Cardiac muscle cell (in vitro differentiated cells and primary cell): ENCODE measurements around the gene KHDC1L. TPM values are rescaled to one million over a fixed set of nuclear protein-coding genes. Genes with fewer than 3 reads are reported as not detected.

ENCODE experiments used
- DNase-seq, 2 donors: peaks; one replicate each; pipeline versions ENCODE4 v3.0.0 to v3.0.0-alpha.2; 2010 to 2017; ENCODE audit warnings: low read depth in 1 of 2, low spot score in 1 of 2
- H3K27ac ChIP-seq: fragments of 200-600 bp; sonication (generic); 2 replicates; pipeline ENCODE4 v1.5.1; 2016
- H3K27me3 ChIP-seq: fragments of 200-600 bp; sonication (generic); 2 replicates; pipeline ENCODE4 v1.6.0; 2016; ENCODE audit warnings: control low read depth
- H3K36me3 ChIP-seq: fragments of 200-600 bp; sonication (generic); 2 replicates; pipeline ENCODE4 v1.5.1; 2016; ENCODE audit warnings: control low read depth
- H3K4me1 ChIP-seq: fragments of 200-600 bp; sonication (generic); 2 replicates; pipeline ENCODE4 v1.8.1; 2017; ENCODE audit warnings: low read depth, mild to moderate bottlenecking, mixed run types
- H3K4me3 ChIP-seq: fragments of 200-600 bp; sonication (generic); 2 replicates; pipeline ENCODE4 v1.5.1; 2016; ENCODE audit warnings: mild to moderate bottlenecking
- H3K9me3 ChIP-seq: fragments of 200-600 bp; sonication (generic); 2 replicates; pipeline ENCODE4 v1.5.1; 2017; ENCODE audit warnings: low read depth, mild to moderate bottlenecking, control low read depth
- polyA plus RNA-seq: library from polyadenylated mRNA; unstranded; fragments of >200 nt; fragmentation: Nextera tagmentation; extraction: Ambion mirVana; gene quantifications from 2 replicates; pipeline ENCODE4 v1.2.1, GENCODE V29; 2016
- total RNA-seq: library from RNA; depleted of rRNA; stranded (reverse); fragments of >200 nt; gene quantifications from 2 replicates; pipeline ENCODE4 v1.2.3, GENCODE V29; 2016
- TF ChIP-seq, protein P1 (sequence below): IDR thresholded peaks from 2 replicates; pipeline ENCODE4 v1.5.1; 2012; ENCODE audit warnings: low read depth, mild to moderate bottlenecking, low read length

The KHDC1L gene
- total and polyA plus RNA-seq, 2 experiments from 2014 or later = 0.31 TPM; not detected in 1

DNA sequence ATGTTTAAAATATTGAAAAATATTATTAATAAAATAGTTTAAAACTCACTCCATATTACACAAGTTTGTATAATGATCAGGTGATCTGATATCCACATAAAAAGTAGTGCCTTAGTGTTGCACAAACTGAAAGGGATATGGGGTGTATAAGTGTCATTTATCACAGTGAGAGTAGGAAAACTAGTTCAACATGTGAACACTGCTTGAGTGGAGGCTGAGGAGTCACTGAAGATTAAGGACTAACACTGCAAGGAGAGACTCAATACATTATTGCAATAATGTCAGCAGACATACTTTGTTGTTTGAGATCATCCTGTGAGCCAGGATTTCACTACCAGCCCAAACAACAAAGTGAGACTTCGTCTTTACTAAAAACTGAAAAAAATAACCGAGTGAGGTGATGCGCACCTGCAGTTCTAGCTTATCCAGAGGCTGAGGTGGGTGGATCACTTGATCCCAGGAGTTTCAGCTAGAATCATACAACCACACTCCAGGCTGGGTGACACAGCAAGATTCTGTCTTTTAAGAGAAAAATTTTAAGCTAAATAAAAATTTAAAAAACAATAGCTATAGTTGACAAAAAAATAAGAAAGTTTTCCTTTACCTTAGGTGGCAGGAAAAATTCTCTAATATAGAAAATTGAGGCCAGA, 2.4 kb upstream of the KHDC1L start:
- Histone ChIP-seq H3K27me3 (no peaks in the 10 kb centered on the region), H3K27ac (no peak overlapping the region), H3K36me3 (no peaks in the 10 kb centered on the region), H3K4me1 (no peaks in the 10 kb centered on the region), H3K4me3 (no peak overlapping the region), H3K9me3 (no peaks in the 10 kb centered on the region)
- TF ChIP-seq, protein P1, sequence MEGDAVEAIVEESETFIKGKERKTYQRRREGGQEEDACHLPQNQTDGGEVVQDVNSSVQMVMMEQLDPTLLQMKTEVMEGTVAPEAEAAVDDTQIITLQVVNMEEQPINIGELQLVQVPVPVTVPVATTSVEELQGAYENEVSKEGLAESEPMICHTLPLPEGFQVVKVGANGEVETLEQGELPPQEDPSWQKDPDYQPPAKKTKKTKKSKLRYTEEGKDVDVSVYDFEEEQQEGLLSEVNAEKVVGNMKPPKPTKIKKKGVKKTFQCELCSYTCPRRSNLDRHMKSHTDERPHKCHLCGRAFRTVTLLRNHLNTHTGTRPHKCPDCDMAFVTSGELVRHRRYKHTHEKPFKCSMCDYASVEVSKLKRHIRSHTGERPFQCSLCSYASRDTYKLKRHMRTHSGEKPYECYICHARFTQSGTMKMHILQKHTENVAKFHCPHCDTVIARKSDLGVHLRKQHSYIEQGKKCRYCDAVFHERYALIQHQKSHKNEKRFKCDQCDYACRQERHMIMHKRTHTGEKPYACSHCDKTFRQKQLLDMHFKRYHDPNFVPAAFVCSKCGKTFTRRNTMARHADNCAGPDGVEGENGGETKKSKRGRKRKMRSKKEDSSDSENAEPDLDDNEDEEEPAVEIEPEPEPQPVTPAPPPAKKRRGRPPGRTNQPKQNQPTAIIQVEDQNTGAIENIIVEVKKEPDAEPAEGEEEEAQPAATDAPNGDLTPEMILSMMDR = no peak
- DNase-seq = no peak

DNA sequence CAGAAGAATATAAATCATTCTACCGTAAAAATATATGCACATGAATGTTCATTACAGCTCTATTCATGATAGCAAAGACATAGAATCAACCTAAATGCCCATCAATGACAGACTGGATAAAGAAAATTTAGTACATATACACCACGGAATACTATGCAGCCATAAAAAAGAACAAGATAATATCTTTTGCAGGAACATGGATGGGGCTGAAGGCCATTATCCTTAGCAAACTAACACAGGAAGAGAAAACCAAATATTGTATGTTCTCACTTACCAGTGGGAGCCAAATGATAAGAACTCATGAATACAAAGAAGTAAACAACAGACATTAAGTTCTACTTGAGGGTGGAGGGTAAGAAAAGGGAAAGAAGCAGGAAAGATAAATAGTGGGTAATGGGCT, 8.4 kb downstream of the KHDC1L start:
- H3K27me3 ChIP-seq = no peaks in the 10 kb centered on the region
- H3K4me1 ChIP-seq = no peaks in the 10 kb centered on the region
- H3K9me3 ChIP-seq = no peaks in the 10 kb centered on the region
- no peak overlapping the region for H3K4me3 ChIP-seq
- TF ChIP-seq, protein P1 = no peak
- DNase-seq = no peak
- H3K36me3 ChIP-seq = no peaks in the 10 kb centered on the region
- H3K27ac ChIP-seq = no peak overlapping the region

DNA sequence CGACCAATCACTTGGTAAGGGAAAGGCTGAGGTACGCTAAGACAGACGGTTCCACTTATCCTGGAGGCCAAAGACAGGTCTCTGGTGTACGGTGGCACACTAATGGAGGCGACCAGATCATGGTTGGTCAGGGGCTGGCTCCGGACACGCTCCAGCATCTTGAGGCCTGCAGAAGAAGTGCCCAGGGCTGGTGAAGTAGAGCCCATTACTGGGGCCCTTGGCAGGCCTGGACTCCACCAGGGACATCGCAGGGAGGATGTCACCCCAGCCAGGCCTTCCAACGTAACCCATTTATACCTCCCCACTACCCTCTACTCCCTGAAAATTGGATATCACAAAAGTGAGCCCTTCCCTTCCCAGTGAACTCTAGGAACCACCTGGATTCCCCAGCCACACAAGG, 16.2 kb downstream of the KHDC1L start:
- DNase-seq = no peak
- TF ChIP-seq, protein P1 = no peak
- H3K27me3 ChIP-seq = no peaks in the 10 kb centered on the region
- H3K4me1 ChIP-seq = no peaks in the 10 kb centered on the region
- H3K36me3 ChIP-seq = no peaks in the 10 kb centered on the region
- H3K9me3 ChIP-seq = no peaks in the 10 kb centered on the region
- H3K27ac ChIP-seq = no peak overlapping the region
- H3K4me3 ChIP-seq = no peak overlapping the region

DNA sequence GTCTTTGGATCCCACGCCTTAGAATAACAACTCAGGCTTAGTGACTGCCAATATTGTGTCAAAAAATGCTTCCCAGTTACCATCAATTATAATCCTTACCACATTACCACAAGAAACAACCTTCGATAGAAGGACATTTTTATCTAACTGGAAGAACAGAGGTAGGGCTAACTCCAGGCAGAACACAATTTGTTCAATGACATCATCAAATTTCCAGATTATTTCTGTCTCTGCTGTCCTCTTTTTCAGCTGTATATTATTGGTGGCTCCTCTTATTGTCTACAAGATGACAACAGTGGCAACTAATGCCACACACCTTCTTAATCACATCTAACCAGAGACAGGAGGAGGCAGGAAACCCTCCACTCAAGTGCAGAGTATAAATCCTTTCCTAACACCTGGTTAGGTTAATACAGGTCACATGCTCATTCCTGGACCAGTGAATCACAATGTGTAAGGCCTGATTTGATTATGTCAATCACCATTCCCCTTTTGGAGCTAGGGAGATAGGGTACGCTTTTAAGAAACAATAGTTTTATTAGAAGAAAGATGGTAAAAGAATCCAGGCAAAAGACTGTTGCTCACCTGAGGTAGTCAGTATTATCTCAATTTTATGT, 18.0 kb downstream of the KHDC1L start:
- Histone ChIP-seq H3K4me1 (no peaks in the 10 kb centered on the region), H3K27ac (no peak overlapping the region)
- DNase-seq = no peak

DNA sequence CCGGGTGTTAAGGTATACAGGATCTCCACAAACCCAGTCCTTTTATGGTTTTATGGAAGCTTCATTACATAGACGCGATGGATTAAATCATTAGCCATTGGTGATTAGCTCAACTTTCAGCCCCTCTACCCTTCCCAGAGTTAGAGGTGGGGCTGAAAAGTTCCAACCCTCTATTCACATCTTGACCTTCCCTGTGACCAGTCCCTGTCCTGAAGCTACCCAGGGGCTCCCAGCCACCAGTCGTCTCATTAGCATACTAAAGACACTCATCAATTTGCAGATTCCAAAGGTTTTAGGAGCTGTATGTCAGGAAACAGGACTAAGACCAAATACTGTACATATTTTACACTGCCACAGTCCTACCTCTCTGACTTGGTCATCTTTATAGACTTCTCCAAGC, 21.0 kb downstream of the KHDC1L start:
- Histone ChIP-seq H3K27ac (no peak overlapping the region), H3K4me1 (no peaks in the 10 kb centered on the region), H3K27me3 (no peaks in the 10 kb centered on the region), H3K36me3 (no peaks in the 10 kb centered on the region), H3K4me3 (no peak overlapping the region), H3K9me3 (no peaks in the 10 kb centered on the region)
- TF ChIP-seq, protein P1 = no peak
- no peak for DNase-seq

More for the DNA sequence above, 18.0 kb downstream of the KHDC1L start:
- H3K4me3 ChIP-seq = no peak overlapping the region
- H3K27me3 ChIP-seq = no peaks in the 10 kb centered on the region
- TF ChIP-seq, protein P1 = no peak
- no peaks in the 10 kb centered on the region for H3K36me3 ChIP-seq
- no peaks in the 10 kb centered on the region for H3K9me3 ChIP-seq
